Measurements from ENCODE around the gene ATP8A2. TPM values are rescaled to one million over a fixed set of nuclear protein-coding genes. Genes with fewer than 3 reads are reported as not detected.

Gene ATP8A2
- total RNA-seq, 1 experiment from 2014 or later, result 1.1 TPM

DNA sequence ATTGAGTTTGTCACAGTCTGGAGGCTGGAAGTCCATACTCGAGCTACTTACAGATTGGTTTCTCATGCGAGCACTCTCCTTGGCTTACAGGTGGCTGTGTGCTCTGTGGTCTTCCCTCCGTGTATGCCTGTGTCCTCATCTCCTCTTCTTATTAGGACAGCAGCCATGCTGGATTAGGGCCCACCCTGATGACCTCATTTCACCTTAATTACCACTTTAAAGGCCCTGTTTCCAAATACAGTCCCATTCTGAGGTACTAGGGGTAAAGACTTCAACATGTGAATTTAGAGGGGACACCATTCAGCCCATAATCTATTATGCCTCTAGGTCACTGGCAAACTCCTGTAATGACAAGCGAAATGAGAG is 639.4 kb downstream of the ATP8A2 start:
- no peak for DNase-seq (ENCODE audit: low spot score)

GRCh38 chr13:26011996-26012821 is 640.4 kb downstream of the ATP8A2 start:
- DNase-seq (ENCODE audit: low spot score), result no peak

- DNase-seq (ENCODE audit: low spot score), result no peak
These were observed 641.2 kb downstream of the ATP8A2 start for GRCh38 chr13:26012995-26013394.

DNA sequence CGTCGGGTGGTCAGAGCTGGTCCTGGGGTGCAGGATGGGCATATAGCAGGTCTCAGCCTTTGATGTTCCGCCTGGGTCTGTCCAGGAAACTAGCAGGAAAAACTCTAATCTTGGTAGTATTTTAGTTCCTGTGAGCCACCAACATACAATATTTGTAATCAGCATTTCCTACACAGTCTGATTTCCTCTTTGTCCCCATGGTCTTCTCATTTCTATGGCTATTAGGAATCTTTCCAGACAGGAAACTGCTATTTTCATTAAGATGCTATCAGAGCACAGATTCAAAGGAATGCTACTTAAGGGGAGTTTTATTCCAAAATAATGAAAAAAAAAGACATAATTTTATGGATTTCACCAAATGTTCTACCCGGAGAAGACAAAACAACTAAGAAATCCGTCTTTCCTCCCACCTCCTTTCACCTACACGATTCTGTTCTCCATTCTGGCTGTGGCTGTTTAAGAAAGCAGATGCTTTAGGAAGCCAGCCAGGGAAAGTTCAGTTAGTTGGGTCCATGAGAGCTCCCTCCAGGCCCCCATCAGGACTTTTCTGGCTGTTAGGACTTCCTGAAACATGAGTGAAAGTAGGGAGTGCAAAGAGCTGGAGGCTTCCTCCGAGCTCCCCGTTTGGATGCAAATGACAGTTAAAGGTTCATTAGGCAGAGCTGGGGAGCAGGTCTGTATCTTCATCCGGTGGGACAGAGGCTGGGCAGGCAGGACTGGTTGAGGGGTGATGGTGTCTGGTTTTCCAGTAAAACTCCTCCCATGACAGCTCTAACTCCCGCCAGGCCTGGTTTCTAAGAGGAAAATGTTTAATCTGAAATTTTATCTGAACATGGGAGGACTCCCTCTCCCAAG is 643.7 kb downstream of the ATP8A2 start:
- no peak for DNase-seq (ENCODE audit: low spot score)

- DNase-seq (ENCODE audit: low spot score), result no peak
These were observed 644.4 kb downstream of the ATP8A2 start for GRCh38 chr13:26016189-26016588.

- DNase-seq (ENCODE audit: low spot score), result no peak
These were observed 645.6 kb downstream of the ATP8A2 start for GRCh38 chr13:26017196-26017921.

DNA sequence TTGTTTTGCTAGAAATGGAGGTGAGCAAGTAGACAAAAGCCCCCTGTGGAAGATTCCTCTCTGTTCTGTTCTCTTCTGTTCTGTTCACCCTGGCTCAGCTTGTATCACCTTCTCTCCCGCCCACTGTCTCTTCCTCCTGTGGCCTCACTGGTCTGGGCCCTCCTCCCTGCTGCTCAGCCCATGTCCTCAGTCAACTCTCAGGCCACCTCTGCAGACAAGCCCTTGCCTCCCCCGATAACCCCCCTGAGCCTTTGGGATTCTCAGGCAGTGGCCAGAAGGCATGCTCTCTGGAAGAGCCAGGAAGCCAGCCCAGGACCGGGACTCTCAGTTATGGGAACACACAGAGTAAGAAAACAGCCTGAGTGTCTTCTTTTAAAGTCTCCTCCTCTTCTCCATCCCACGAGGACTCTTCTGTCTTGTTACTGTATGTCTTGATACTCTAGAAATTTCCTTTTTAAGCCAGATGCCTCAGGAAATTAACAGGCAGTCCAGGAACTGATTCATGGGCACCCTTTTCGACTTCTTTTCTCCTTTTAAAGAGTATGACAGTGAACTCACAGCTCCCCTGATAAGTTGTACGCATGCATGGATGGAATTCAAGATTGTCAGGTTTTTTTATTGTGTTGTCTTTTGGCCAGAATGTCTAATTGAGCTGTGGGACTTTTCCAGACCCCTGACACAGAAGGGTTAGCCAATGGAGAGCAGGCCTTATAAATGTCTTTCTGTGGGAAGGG is 646.3 kb downstream of the ATP8A2 start:
- no peak for DNase-seq (ENCODE audit: low spot score)

- DNase-seq (ENCODE audit: low spot score), result peak; percentile 21
These were observed 647.5 kb downstream of the ATP8A2 start for GRCh38 chr13:26019251-26019650.

DNA sequence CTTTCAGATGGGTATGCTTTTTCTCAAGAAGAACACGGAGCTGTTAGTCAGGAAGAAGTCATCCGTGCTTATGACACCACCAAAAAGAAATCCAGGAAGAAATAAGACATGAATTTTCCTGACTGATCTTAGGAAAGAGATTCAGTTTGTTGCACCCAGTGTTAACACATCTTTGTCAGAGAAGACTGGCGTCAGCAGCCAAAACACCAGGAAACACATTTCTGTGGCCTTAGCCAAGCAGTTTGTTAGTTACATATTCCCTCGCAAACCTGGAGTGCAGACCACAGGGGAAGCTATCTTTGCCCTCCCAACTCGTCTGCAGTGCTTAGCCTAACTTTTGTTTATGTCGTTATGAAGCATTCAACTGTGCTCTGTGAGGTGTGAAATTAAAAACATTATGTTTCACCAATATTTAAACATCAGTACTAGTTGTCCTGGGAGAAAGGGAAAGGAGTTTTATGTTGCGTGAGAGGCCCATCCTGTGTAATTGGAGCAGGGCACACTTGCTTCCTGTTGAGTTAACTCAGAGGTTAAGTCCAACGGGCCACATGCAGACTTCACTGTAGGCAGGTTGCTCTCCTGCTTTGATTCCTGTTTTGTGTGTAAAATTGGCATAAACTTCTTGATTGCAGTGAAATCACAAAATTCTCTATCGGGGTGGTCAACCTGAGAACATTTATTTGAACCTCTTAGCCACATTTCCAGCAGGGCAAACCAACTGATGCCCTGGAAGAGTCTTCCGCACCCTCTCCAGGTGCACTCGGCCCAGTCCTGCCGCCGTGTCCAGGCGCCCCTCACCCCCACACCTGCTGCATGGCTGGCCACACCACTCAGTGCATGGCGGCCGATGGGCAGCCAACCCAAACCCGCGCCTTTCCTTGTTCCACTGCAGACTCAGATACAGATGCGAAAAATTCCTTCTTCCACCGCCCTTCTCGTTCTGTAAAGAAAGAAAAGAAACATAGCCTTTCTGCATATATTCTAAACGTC is 648.4 kb downstream of the ATP8A2 start:
- DNase-seq (ENCODE audit: low spot score), result peak; percentile 87

DNA sequence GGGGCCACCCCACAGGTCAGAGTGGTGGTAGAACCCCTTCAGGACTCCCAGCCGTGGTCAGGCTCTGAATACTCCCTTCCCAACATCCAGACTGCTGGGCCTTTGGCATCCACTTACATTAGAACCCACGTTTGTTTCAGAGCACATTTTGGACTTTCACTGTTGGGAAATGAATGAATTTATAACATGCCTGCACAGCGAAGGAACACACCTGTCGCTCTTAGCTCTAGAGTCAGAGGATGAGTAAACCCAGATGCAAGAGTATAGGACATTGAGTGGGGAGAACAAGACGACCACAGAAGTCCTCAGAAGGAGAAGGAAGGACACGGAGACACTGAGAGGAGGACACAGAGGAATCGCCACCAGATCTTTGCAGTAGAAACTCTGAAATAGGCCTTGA is 649.1 kb downstream of the ATP8A2 start:
- DNase-seq (ENCODE audit: low spot score), result no peak

- no peak for DNase-seq (ENCODE audit: low spot score)
These were observed 649.7 kb downstream of the ATP8A2 start for GRCh38 chr13:26021516-26021915.

DNA sequence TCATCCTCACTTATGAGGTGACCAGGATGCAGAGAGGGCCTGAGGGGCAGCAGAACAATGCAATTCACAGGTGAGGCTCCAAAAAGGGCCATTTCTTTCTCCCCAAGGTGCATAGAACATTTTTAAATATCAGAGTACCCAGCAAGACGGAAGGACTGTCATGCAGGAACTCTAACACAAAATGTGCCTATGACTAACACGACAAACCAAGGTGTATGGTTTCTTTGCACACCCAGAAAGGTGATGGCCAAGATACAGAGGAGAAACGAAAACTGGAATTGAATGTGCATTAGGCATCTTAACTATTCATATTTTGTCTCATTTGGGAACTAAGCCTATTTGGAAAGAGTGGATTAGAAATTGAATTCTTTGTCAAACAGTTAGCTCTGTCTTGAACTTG is 650.2 kb downstream of the ATP8A2 start:
- no peak for DNase-seq (ENCODE audit: low spot score)

- peak; percentile 87 for DNase-seq (ENCODE audit: low spot score)
These were observed 650.9 kb downstream of the ATP8A2 start for GRCh38 chr13:26022538-26023292.

DNA sequence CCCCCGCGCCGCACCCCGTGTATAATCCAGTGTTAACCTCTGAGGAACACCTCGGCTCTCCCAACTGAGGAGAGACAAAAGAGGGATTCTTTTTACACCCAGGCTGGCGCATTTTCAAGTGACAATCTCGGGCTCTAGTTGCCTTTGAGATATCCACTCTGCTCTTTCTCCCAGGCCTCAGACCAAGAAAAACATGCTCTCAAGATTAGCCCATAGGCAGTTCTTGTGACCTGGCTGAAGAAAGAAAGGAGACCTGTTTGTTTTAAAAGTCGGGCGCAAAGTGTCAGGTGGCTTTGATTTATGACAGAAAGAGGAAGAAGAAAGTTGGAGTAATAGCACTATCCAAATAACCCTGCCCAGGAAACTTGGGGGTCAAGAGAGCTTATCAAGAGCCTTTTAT is 652.8 kb downstream of the ATP8A2 start:
- DNase-seq (ENCODE audit: low spot score), result no peak

DNA sequence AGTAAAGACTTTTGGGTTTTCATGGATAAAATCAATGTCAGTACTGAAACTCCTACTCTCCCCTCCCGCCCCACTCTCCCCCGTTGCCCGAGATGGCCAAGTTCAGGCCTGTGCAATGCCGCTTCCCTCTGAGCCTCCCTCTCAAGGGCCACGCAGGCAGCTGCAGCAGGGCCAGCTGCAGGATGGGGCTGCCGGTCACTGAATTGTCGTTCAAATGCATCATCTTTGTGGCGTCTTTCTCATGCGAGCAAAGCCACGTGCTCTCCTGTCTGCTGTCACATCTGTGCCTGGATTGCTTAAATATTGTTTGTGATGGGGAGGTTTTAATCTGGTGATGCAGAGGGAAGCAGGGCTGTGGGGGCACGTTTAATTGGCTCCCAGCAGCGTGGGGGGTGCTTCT is 653.4 kb downstream of the ATP8A2 start:
- DNase-seq (ENCODE audit: low spot score), result no peak

DNA sequence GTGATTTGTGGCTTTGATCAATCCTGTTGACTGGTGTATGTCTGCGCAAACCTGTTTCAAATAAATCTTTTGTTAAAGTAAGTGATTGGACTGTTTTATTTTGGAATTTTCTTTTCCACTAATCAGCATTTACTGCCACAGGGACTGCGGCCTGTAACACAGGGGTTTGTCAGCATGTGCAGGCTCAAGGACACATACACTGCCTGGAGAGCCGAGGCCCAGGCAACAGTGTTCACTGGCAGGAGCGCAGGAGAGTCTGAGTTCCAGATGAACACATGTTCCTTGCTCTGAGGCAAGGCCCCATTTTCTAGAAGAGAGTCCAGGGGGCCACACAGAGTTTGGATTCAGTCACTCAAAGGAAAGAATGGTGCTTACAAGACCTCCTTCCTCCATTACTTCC is 654.0 kb downstream of the ATP8A2 start:
- no peak for DNase-seq (ENCODE audit: low spot score)

DNA sequence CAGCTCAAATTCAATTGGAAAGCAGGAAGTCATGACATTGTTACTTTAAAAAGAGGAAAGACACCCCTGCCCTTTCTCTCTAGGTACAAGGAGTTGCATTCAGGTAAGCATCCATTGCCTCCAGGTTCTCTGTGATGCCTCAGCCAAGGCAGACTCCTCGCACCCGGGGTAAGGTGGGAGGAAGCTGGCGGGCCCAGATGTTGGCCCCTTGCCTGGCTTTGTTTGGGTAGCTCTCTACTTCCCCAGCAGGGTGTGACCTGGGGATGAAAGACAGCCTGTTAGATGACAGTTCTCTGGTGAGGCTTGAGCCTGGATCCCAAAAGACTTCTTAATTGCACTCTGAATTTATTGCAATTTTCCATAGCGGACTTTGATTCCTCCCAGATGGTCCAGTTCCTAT is 654.4 kb downstream of the ATP8A2 start:
- no peak for DNase-seq (ENCODE audit: low spot score)

GRCh38 chr13:26029581-26030136 is 657.9 kb downstream of the ATP8A2 start:
- no peak for DNase-seq (ENCODE audit: low spot score)

GRCh38 chr13:26030331-26030730 is 658.6 kb downstream of the ATP8A2 start:
- no peak for DNase-seq (ENCODE audit: low spot score)

All from H4 (cell line).